Measurements from ENCODE around the gene NELL1. TPM values are rescaled to one million over a fixed set of nuclear protein-coding genes. Genes with fewer than 3 reads are reported as not detected.

The NELL1 gene
- total and polyA plus RNA-seq, 10 donors: 0.20 TPM; not detected in 9

GRCh38 chr11:21343204-21343603, 673.8 kb downstream of the NELL1 start:
- no peak for TF ChIP-seq CTCF (IDR thresholded peaks at IDR 0.05 in 8 of 11, conservative IDR thresholded peaks at IDR 0.05 in 3 of 11)
- TF ChIP-seq POLR2AphosphoS5 (IDR thresholded peaks at IDR 0.05): no peak
- TF ChIP-seq POLR2A (IDR thresholded peaks at IDR 0.05): no peak
- Histone ChIP-seq H3K4me3 (no peak overlapping the region), H3K4me1 (no peaks in the 10 kb centered on the region), H3K27ac (no peak overlapping the region), H3K27me3 (replicated peaks in 1 of 7) (no peaks in the 10 kb centered on the region), H3K9me3 (no peaks in the 10 kb centered on the region), H3K36me3 (no peaks in the 10 kb centered on the region)
- no peak for DNase-seq
- intact Hi-C loops (cut with DNase I; ENCODE audit: low total_unique reads): no loop called here
- 22 to 40% (median 27%) methylated on average over 2 of the region's 2 CpGs for WGBS, 5 donors

- no peak overlapping the region for H3K4me3 ChIP-seq
- no peaks in the 10 kb centered on the region for H3K4me1 ChIP-seq
- H3K36me3 ChIP-seq: no peaks in the 10 kb centered on the region
- no peaks in the 10 kb centered on the region for H3K27me3 ChIP-seq (replicated peaks in 1 of 7)
- intact Hi-C loops (cut with DNase I; ENCODE audit: low total_unique reads): no loop called here
- TF ChIP-seq POLR2AphosphoS5 (IDR thresholded peaks at IDR 0.05) (no peak), CTCF (IDR thresholded peaks at IDR 0.05 in 8 of 11, conservative IDR thresholded peaks at IDR 0.05 in 3 of 11) (no peak), POLR2A (IDR thresholded peaks at IDR 0.05) (no peak)
- H3K27ac ChIP-seq: no peak overlapping the region
- no peak for DNase-seq
- H3K9me3 ChIP-seq: no peaks in the 10 kb centered on the region
These were observed 677.0 kb downstream of the NELL1 start for GRCh38 chr11:21346361-21346760.

- no peaks in the 10 kb centered on the region for H3K4me1 ChIP-seq
- WGBS, 5 donors: 80 to 94% (median 86%) methylated on average over 2 of the region's 2 CpGs
- intact Hi-C loops (cut with DNase I; ENCODE audit: low total_unique reads): no loop called here
These were observed 681.2 kb downstream of the NELL1 start for GRCh38 chr11:21350613-21351012.

GRCh38 chr11:21353425-21353824, 684.0 kb downstream of the NELL1 start:
- WGBS, 5 donors: 67 to 80% (median 73%) methylated on average over 5 of the region's 5 CpGs
- Histone ChIP-seq H3K4me3 (no peak overlapping the region), H3K9me3 (peaks cover 0 to 5% (median 0%) of the 10 kb centered on the region in 8 donors), H3K27me3 (replicated peaks in 1 of 7) (no peaks in the 10 kb centered on the region), H3K36me3 (no peaks in the 10 kb centered on the region), H3K4me1 (no peaks in the 10 kb centered on the region), H3K27ac (no peak overlapping the region)
- DNase-seq: no peak
- intact Hi-C loops (cut with DNase I; ENCODE audit: low total_unique reads): no loop called here
- TF ChIP-seq CTCF (IDR thresholded peaks at IDR 0.05 in 8 of 11, conservative IDR thresholded peaks at IDR 0.05 in 3 of 11) (no peak), POLR2AphosphoS5 (IDR thresholded peaks at IDR 0.05) (no peak), POLR2A (IDR thresholded peaks at IDR 0.05) (no peak)

More at GRCh38 chr11:21350613-21351012, 681.2 kb downstream of the NELL1 start:
- DNase-seq: no peak
- TF ChIP-seq POLR2A (IDR thresholded peaks at IDR 0.05): no peak
- TF ChIP-seq POLR2AphosphoS5 (IDR thresholded peaks at IDR 0.05): no peak
- no peak for TF ChIP-seq CTCF (IDR thresholded peaks at IDR 0.05 in 8 of 11, conservative IDR thresholded peaks at IDR 0.05 in 3 of 11)
- Histone ChIP-seq H3K27me3 (replicated peaks in 1 of 7) (no peaks in the 10 kb centered on the region), H3K9me3 (no peaks in the 10 kb centered on the region), H3K27ac (no peak overlapping the region), H3K4me3 (no peak overlapping the region), H3K36me3 (no peaks in the 10 kb centered on the region)

Measured in spleen (tissue), 11 donors.